ENCODE results near the gene ZBTB8OS.
"Not testable (repeated sequence)": the region's sequence is repeated elsewhere in the genome, so short reads cannot be mapped to it uniquely, and the experiment has no call there.

ZBTB8OS gene

DNA sequence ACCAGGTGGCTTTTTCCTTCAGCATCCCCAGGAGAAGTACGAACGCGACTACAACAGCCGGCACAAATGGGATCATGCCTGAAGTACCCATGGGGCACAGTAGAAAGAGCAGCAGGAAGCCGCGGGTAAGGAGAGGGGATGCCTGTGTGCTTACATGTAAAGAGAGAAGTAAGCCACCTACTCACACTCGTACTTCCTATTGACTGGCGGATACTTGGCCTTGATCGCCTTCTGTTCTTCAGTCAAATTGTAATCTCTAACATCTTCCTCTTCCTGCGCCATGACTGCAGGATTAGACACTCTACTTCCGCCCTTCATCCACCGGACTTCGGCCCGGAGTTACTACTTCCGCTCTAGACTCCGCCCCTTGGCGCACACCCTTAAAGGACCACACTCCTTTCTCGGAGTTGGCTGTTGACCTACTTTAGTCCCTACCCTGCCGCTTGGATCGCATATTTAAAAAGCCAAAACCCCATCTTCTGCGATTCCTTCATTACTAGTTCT is at the start of gene ZBTB8OS:
TSS of gene ZBTB8OS (minus strand) at position 303 of the 504 bp plus-strand sequence. CDS start at position 282, 21 bp downstream.
- DNase-seq (ENCODE audit: low read depth) = peak; percentile 76

DNA sequence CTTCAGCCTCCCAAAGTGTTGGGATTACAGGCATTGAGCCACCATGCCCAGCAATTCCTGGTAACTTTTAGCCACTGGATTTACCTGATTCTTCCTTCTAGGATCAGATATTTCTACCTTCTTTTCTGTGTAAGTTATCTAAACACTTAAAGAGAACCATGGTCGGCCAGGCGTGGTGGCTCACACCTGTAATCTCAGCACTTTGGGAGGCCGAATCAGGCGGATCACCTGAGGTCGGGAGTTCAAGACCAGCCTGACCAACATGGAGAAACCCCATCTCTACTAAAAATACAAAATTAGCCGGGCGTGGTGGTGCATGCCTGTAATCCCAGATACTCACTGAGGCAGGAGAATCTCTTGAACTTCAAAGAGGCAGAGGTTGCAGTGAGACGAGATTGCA is 46.6 kb upstream of the ZBTB8OS start:
- DNase-seq (ENCODE audit: low read depth) = not testable (repeated sequence)

DNA sequence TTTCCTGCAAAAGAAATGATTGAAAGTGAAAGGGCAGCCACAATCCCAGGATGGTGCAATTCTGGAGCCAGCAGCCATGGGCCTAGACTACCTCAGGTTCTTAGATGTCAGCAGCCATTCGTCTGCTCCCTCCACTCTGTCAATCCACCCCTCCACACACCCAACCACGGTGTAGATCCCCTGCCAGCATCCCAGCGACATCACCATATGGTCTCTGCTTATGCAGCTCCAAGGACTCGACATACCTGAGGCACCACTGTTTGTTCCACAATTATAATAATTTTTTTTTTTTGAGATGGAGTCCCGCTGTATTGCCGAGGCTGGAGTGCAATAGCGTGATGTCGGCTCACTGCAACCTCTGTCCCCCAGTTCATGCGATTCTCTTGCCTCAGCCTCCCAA is 45.7 kb upstream of the ZBTB8OS start:
- no peak for DNase-seq (ENCODE audit: low read depth)

DNA sequence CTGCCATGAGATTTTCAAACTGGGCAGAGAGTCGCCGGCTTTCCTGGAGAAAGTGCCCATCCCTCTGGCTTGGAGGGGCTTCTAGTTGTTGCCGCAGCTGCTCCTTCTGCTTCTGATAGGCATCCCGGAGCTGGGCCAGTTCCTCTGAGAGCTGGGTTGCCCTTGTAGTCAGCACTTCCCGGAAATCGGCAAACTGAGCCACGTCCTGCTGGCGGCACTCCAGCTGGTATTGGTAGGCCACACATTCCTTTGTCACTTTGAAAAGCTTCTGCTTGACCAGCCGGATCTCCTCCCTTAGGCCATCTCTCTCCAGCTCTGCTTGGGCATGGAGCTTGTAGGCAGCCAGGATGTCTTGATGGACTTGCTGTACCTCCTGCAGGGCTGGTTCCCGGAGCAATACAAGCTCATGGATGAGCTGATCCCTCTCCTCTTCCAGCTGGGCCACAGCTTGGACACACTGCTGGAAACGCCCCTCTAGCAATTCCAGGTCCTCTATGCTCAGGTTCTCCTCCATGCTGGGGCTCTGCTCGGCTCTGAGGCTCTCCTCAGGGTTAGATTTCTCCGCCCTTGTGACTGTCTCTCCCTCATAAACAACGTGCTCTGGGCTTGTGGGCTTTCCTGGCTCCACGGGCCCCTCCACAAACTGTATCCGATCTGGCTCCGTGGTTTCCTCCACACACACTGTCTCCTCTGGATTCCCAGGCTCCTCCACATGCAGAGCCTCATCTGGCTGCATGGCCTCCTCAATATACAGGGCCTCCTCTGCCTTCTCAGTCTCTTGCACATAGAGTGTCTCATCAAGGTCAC is 45.0 kb upstream of the ZBTB8OS start:
- DNase-seq (ENCODE audit: low read depth) = no peak

DNA sequence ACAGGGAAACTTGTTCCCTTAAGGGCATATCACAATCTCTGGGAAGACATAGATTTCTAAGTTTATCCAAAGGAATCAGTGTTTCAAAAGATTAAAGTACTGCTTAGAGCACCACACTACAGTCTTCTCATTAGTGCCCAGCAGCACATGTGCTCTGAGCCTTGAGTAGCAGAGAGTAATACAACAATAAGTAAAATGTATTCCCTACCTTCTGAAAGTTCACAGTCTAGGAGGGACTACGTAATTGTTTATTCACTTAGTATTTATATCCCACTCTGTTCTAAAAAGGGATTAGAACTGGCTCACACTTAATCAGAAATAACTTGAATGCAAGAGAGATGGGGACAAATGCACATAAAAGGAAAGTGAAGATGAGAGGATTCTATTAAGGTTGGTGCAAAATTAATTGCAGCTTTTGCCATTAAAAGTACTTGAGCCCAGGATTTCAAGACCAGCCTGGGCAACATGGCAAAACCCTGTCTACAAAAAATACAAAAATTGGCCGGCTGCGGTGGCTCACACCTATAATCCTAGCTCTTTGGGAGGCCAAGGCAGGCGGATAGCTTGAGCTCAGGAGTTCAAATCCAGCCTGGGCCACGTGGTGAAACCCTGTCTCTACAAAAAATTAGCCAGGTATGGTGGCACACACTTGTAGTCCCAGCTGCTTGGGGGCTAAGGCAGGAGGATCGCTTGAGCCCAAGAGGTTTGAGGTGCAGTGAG is 43.3 kb upstream of the ZBTB8OS start:
- DNase-seq (ENCODE audit: low read depth) = no peak

DNA sequence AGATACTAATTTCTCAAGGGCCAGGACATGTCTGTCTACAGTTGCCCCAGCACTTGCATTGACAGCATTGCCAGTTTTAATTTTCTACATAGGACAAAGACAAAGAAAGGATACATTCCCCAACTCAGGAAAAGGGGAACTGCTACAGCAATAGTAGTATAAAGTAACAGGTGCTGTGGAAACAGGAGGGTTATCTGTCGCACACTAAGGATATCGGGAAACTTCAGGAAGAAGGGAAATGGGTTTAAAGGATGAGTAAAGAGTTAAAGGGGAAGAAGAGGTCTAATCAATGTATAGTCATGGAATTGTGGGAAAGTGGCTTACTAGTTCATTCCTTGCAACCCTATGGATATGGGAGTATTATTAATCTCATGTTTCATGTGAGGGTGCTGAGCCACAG is 36.0 kb upstream of the ZBTB8OS start:
- no peak for DNase-seq (ENCODE audit: low read depth)

DNA sequence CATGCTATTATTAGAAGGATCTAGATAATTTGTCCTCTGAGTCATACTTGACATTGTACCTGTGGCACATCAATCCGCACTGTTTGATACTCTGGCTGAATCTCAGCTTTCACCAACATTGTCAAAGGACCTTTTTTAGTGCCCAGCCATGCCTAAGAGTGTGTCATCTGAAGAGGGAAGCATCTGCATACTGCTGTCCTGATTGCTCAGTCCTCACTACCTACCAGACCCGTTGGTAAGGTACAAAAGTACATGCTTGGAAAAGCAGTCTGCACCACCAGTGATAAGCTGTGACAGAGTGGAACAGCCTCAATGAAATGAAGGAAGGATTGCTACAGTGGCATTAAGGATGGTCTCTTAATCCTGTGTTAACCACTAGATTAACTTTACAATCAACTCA is 35.1 kb upstream of the ZBTB8OS start:
- no peak for DNase-seq (ENCODE audit: low read depth)

DNA sequence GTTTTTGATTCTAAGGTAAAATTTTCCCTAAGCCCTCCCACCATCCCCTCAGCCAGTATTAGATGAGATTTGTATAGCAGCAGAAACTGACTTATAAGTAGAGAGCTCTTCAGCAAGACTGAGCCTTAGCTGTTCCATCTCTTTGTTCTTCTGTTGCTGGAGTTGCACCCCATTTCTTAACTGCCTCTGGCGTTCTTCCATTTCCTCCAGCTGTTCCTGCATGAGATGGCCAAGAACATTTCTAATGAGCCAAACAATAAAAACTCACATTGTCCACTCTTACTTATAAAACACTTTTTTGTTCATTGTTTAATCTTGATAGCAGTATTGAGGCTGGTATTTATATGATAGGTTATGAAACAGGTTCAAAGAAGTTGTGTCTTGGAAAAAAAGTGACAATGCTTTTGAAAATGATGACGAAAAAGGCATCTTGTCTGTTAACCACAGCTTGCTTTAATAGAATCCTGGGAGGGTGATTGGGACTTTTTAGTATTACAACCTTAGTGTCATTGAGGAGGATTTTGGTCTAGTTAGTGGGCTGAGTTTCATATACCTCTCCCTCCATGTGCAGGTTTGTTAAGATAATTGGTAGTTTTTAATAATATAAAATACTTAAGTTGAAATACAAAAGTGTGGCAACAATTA is 33.9 kb upstream of the ZBTB8OS start:
- DNase-seq (ENCODE audit: low read depth) = no peak

DNA sequence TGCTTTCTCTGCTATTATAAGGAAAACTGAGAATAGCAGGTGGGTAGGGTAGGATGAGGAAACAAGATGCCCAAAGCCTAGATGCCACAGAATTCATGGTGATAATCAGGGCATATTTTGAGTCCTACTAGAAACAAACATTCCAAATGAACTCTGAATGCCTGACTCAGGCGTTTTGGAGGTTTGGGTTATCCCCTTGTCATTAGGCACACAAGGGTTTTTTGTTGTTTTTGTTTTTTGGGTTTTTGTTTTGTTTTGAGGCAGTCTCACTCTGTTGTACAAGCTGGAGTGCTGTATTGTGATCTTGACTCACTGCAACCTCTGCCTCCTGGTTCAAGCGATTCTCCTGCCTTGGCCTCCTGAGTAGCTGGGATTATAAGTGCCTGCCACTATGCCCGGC is 33.0 kb upstream of the ZBTB8OS start:
- DNase-seq (ENCODE audit: low read depth) = no peak

DNA sequence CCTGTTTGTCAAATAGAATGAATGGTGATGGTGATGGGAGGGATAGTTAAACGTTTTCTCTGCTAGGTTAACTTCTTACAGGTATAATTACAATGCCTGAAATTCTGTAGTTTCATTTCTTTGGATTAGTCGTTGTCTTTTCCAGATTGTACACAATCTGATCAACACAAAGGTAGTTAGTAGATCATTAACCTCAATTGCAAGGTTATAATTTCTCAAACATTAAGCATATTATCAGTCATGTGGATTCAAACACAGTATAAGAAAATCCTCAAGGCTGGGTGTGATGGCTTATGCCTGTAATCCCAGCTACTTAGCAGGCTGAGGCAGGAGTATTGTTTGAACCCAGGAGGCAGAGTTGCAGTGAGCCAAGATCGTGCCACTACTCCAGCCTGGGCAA is 31.6 kb upstream of the ZBTB8OS start:
- no peak for DNase-seq (ENCODE audit: low read depth)

DNA sequence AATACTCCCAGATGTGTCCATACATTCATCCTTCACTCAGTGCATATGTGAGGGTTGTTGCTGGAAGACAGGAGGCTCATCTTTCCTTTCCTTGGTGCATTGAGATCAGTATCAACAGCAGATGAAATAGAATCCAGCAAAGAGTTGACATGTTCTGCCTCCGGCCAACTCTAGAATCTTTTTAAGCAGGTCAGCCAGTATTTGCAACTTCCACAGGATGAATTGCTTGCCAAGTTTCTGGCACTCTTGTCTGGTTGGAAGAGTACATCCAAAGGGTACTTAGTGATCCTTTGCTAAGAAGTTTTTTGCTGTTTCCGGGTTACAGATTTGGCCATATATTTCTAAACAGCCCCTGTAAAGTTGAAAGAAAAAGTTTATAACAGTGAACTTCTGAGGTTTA is 31.2 kb upstream of the ZBTB8OS start:
- DNase-seq (ENCODE audit: low read depth) = no peak

DNA sequence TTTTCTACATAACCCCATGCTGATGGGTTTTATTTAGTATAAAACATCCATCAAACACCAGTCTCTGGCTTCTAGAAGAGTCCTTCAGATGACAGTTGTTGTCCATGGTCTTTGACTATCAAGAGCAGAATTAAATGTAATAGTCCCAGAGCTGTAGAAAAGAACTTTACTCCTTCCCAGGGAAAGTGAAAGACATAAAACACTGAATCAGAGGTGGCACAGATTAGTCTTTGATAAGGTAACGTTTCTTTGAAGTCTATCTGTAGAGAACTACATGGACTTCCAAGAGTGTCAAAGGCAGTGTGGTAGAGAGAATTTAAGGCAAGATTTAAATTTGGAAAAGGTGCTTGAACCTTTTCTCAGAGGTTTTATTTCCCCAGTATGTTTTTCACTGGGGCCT is 30.3 kb upstream of the ZBTB8OS start:
- no peak for DNase-seq (ENCODE audit: low read depth)

DNA sequence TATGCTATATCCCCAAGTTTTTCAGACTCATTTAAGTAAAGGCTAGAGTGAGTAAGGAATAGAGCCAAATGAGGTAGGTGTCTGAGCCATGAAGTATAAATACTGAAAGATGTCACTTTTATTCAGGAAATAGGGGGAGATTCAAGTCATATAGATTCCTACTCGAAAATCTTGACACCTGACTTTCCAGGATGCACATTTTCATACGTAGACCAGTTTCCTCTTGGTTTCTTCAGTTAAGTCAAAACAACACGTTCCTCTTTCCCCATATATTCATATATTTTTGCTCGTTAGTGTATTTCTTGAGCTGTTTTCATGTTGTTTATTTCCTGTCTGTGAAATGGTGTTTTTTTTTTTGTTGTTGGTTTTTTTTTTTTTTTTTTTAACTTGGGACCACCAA is 29.6 kb upstream of the ZBTB8OS start:
- DNase-seq (ENCODE audit: low read depth) = not testable (repeated sequence)

DNA sequence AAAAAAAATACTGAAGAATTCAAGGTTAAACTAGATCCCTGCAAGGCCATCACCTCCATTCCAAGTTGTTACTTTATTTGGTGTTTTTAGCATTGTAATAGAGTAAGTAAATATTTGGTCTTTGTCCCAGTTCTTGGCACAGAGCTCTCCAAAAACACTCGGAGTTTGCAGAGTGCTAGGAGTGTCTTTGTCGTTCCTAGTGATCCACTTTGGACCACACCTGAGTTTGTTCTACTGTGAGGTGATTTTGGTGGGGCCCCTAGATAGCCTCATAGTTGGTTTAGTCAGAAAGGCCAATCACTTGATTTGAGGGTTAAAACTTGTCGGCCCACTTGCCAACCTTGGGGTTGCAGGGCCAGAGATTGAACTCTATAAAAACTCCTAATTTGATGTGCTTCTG is 26.6 kb upstream of the ZBTB8OS start:
- DNase-seq (ENCODE audit: low read depth) = no peak

DNA sequence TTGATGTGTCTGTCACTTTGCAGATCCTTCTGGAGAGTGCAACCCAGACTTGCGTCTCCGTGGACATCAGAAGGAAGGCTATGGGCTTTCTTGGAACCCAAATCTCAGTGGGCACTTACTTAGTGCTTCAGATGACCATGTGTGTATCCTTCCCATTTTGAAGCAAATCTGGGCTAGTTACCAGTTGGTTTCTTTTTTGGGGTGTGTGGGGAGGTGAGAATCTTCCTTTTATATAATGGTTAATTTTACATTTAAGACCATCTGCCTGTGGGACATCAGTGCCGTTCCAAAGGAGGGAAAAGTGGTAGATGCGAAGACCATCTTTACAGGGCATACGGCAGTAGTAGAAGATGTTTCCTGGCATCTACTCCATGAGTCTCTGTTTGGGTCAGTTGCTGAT is 18.4 kb upstream of the ZBTB8OS start:
- not testable (repeated sequence) for DNase-seq (ENCODE audit: low read depth)

DNA sequence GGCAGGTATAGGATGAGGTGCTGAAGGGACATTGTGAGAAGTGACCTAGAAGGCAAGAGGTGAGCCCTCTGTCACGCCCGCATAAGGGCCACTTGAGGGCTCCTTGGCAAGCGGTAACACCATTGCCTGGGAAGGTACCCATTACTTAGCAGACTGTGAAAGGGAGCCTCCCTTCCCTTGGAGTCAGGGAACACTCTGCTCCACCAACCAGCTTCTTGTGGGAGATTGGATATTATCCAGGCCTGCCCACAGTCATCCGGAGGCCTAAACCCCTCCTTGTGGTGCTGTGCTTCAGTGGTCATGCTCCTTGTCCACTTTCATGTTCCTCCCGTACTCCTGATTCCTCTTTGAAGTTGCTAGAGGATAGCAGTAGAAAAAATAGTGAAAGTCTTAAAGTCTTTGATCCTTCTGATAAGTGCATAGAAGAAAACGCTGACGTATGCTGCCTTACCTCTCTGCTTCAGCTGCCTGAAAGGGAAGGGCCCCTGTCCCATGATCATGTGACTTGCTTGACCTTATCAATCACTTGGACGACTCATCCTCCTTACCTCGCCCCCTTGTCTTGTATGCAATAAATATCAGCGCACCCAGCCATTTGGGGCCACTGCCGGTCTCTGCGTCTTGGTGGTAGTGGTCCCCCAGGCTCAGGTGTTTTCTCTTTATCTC is 16.7 kb upstream of the ZBTB8OS start:
- no peak for DNase-seq (ENCODE audit: low read depth)

DNA sequence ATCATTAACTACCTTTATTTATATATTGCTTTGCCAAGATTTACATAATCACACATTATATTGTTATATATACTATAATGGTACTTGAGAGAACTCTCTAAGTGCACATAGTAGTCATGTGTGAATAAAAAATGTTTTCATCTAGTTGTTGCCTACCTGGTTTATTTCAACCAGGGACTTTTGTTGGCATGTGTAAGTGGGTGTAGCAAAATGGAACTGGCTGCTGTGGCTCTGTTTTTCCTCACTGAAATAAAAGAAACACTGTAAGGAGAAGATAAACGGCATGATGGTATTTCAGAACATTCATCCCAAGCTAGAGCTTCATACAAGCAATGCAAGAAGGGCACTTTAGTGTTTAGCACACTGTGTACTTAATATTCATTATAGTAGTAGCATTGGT is 15.6 kb upstream of the ZBTB8OS start:
- DNase-seq (ENCODE audit: low read depth) = no peak

DNA sequence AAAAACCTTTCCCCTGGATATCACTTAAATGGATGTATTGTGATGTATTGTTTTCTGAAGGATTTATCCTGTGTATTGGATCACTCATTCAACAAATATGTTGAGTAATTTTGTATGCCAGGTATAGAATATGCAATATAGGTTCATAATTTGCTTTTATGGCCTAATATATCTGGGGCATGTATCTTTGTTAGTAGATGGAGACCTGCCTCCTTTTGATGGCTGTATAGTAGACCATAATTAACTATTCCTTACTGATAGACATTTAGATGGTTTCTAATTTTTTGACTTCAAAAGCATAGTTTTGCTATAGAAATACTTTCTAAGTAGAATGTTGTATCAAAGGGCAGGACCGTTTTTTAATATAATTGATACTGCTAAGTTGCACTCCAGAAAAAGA is 9.2 kb upstream of the ZBTB8OS start:
- DNase-seq (ENCODE audit: low read depth) = no peak

DNA sequence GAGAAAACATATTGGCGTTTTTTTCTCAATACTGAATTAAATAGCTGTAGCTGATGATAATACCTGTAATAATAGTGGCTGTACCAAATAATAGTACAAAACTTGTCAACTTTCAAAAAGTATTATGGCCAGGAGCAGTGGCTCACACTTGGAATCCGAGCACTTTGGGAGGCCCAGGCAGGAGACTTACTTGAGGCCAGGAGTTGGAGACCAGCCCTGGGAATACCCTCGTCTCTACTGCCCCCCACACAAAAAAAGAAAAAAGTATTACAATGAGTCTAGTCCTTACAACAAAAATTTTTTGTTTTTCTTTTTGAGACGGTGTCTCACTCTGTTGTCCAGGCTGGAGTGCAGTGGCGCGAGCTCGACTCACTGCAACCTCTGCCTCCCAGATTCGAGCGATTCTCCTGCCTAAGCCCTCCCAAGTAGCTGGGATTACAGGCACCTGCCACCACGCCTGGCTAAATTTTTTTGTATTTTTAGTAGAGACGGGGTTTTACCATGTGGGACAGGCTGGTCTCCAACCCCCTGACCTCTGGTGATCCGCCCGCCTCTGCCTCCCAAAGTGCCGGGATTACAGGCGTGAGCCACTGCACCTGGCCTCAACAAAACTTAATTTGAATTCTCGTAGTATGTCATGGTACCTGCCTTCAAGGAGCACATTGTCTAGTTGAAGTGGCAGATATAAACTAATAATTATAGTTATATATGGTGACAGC is 2.1 kb upstream of the ZBTB8OS start:
- DNase-seq (ENCODE audit: low read depth) = no peak

DNA sequence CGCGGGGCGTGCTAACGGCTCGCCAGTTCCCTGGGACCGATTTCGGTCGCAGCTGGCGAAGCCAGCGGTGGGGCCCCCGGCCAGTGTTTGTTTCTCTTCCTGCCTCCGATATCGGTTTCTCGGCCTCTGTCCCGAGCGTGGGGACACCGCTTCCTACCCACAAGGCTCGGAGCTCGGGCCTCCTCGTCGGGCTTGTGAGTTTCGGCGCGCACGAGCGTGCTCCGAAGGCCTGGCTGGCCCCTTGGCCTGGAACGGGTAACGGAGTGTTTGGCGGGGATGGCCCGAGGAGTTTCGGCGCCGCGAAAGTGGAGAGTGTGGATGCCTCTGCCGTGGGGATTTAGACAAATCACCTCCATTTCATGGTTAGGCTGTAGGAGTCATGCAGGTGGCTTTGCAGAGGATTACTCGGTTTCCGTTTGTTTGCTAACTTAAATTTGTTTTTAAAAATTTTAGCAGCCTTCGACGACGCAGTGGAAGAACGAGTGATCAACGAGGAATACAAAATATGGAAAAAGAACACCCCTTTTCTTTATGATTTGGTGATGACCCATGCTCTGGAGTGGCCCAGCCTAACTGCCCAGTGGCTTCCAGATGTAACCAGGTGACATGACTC is 1.2 kb upstream of the ZBTB8OS start:
- no peak for DNase-seq (ENCODE audit: low read depth)

DNA sequence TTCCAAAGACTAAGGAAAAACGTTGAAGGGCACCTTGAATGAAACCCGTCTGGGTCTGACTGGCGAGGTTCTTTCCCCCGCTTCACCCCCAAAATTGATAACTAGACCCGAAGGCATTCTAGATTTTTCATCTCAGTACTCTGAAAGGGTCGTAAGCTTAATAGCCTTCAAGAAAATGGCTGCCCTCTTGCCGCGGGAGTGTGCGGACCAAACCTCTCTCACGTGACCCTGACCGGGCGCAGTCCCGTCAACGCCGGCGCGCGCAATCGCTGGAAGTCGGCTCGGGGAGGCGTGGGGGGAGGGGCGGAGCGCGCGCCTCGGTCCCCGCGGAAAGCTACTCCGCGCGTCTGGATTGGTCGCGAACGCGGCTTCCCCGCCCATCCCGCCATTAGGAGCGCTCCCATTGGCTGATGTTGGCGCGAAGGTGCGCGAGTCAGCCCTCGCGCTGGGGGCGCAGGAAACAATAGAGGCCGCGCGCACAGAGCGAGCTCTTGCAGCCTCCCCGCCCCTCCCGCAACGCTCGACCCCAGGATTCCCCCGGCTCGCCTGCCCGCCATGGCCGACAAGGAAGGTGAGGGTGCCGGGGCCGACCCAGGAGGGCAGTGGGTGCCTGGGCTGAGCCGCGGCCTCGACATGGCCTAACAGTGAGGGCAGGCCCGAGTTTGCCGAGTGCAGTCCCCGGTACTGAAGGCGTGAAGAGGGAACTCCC is 556 bp upstream of the ZBTB8OS start, which contains the start of gene RBBP4:
TSS of gene RBBP4 (plus strand) at position 457 of the 709 bp plus-strand sequence. CDS start at position 556, 99 bp downstream.
- DNase-seq (ENCODE audit: low read depth) = peak; percentile 98
